Activated CD8-positive, alpha-beta memory T cell treated with anti-CD3 and anti-CD28 coated beads, Interleukin-2, amount 50 U/mL, for 1 hour (primary cell): ENCODE data around the gene CRCP.
"Not testable (repeated sequence)": the region's sequence is repeated elsewhere in the genome, so short reads cannot be mapped to it uniquely, and the experiment has no call there.

Source experiments
- DNase-seq: peaks from one replicate; pipeline ENCODE4 v3.0.0-alpha.2; 2020; ENCODE audit errors: extremely low read depth

The CRCP gene

DNA sequence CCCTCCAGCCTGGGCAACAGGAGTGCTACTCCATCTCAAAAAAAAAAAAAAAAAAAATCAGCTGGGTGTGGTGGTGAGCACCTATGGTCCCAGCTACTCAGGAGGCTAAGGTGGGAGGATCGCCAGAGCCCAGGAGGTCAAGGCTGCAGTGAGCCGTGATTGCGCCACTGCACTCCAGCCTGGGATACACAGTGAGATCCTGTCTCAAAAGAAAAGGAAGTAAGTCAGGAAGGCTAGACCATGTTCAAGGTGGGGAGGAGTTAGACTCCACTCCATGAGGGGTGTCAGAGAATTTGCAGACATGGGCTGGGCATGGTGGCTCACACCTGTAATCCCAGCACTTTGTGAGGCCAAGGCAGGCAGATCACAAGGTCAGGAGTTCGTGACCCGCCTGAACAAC lies 6.2 kb upstream of the CRCP start:
- not testable (repeated sequence) for DNase-seq

DNA sequence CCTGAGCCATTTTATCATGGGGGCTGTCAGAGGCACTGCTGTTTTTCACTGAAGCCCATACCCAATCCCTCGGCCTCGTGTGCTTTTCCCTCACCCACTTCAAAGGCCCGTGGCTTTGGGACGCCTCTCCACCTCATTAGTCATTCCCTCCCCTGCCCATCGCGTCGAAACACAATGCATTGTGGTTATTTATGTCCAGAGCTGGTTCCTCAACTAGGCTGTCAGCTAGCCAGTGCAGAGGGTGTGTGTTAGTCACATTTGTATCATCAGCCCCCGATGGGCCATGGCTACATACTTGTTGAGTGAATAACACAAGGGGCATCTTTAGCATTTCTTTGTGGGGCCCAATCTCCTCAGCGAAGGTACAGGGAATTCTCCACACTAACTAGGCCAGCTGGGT lies 3.8 kb upstream of the CRCP start:
- no peak for DNase-seq

DNA sequence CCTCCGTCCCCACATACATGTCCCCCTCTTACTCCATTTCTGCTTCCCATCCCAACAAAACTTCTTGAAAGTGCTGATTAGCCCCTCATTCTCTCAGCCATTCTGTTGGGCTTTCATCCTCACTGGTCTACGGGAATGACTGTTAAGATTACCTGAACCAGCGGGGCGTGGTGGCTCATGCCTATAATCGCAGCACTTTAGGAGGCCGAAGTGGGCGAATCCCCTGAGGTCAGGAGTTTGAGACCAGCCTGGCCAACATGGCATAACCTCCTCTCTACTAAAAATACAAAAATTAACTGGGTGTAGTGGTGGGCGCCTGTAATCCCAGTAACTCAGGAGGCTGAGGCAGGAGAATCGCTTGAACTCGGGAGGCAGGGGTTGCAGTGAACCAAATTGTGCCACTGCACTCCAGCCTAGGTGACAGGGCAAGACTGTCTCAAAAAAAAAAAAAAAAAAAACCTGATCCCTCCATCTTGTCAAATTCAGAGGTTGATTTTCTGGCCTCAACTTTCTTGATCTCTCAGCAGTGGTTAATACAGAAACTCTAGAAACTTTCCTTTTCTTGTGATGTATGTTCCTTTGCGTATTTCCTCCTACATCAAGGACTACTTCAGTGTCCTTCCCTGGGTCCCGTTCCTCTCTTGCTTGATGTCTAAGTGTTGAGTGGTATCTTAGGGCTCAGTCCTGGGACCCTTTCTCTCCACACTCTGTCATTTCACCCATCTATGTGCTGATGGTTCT lies 2.2 kb downstream of the CRCP start:
- not testable (repeated sequence) for DNase-seq

DNA sequence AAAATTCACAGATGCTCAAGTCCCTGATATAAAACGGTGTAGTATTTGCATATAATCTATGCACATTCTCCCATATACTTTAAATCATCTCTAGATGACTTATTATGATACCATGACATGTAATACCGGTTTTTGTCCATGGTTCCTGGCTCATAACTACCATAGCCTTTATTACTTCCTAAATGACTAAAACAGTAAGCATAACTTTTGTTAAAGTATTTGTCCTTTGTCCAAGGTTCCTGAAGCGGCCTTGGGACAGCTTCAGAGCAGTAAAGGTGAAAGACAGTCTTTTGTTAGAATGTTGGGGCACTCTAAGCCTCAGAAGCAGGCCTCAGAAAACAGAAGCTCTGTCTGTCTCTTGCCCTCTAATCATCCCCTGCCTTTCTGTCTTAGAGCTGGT lies 4.0 kb downstream of the CRCP start:
- DNase-seq: no peak

DNA sequence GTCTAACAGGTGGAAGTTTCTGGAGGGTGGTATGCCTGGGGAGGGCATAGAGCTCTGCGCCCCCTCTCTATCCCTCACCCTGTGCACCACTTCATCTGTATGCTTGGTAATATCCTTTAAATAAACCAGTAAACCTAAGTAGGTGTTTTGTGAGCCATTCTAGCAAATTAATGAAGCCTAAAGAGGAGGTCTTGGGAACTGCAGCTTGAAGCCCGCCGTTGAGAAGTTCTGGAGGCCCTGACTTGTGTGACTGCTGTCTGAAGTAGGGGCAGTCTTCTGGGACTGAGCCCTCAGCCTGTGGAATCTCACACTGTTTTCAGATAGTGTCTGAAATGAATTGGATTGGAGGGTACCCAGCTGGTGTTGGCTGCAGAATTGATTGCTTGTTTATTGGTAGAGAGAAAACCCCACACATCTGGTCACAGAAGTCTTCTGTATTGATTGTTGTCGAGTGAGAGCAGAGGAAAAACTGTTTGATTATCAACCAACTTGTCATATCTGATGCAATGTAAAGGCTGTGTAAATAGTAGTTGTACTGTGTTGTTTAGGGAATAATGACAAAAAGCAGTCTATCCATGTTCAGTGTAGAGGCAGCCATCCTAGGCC lies 4.7 kb downstream of the CRCP start:
- DNase-seq: no peak

DNA sequence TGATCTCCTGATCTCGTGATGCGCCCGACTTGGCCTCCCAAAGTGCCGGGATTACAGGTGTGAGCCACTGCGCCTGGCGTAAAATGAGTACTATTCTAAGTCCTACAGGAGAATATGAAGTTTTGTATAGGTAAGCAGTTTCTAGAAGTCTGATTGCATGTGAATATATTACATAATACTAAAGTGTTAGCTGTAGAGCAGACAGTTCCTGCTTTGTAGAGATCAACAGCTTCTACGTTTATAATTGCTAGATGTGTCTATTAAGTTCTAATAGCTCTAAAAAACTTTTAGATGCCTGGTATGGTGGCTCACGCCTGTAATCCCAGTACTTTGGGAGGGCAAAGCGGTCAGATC lies 8.5 kb downstream of the CRCP start:
- no peak for DNase-seq

DNA sequence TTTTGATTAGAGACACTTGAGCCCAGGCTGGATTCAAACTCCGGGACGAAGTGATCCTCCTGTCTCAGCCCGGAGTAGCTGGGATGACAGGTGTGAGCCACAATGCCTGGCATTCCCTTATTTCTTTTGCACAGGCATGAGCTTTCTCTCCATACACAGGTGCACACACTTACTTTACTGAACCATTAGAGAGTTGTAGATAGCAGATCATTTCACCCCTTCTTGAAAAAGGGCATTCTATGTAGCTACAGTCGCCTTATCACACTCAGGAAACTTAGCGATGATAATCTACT lies 9.9 kb downstream of the CRCP start:
- DNase-seq: not testable (repeated sequence)

DNA sequence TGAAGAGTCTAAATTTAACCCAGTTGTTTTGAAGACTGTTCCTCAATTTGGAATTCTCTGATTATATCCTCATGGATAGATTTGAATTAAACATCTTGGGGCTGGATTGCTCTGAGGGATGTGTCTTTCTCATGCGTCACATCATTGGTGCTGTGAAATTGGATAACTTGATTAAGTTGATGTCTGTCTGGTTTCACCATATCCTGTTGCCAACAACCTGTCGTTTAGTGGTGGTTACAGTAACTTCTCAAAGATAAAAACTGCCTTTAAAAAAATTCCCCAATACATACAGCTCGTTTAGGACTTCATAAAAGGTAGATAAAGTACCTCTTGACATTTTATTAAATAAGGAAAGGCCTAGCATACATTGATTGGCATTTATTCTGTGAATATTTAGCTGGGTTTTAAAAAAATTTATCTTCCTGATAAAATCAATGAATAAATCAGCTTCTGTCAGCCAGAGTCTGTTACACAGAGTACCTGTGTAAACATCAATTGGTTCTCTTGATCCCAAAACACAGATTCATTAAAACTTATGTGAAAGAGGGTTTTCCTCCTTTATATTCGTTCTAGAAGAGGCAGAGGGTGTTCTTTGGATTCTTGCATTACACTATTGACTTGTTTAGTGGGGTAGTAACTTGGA lies 10.5 kb downstream of the CRCP start:
- no peak for DNase-seq

DNA sequence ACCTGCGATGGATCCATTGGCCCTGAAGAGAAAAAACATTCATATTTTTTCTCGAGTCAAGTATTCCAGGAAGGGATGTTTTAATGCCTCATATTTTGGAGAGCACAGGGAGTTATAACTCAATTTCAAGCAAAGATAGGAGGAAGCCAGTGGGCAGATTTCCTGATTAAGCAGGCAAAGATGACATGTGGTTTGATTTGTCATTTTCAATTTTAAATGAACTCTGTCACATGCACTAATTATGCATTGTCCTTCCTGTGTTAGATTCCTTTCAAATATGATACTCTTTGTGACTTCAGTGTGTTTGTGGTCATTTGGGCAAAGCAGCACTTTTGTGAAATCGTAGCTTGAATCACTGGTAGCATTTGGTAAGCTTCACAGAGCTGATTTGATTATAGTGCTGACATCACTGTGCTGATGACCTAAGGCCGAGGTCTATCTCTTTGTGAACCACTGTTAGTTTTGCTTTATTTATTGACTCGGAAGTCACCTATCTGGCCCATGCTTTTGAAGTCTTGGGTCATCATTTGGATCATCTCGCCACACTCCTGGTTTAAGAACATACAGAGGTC lies 11.2 kb downstream of the CRCP start:
- DNase-seq: not testable (repeated sequence)

DNA sequence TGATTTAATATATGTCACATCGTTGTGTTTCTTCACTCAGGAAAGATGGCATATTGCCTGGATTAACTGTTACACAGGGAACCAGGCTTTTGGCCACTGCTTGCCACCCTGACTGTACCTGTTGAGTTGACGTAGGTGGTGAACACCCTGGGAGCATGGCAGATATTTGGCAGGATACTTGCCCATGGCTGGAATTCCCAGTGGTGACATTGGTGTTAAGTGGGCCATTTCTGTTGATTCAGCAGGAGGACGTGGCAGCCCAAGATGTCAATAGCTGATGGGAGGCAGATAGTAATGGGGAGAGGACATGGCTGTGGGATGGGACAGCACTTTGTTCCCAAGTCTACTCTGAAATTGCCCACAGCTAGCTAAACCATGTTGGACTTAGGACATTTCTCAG lies 12.5 kb downstream of the CRCP start:
- DNase-seq: not testable (repeated sequence)

DNA sequence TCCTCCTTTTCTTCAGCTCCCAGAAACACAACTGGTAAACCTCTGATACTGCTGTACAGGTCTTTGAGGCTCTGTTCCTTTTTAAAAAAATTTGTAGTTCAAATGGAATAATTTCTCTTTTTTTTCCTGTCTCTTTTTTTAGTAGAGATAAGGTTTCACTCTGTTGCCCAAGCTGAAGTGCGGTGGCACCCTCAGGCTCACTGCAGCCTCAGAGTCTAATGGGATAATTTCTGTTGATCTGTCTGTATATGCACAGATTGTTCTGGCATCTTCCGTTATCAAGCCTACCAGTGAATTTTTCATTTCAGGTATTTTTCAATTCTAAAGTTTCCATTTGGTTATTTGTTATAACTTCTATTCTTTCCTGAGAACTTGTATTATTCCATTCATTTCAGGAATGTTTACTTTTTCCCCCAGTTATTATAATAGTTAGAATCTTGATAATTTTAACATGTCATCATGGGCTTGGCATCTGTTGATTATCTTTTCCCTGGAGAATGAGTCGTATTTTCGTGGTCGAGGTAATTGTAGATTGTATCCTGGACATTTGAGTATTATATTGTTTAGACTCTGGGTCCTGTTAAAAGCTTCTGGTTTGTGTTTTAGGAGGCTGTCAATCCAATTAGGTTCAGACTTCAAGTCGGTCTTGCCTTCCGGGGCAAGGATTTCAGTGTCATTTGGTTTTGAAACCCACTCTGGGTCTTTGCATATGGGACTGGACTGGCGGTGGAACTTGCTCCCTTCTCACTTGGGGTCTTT lies 24.5 kb downstream of the CRCP start:
- DNase-seq: no peak

DNA sequence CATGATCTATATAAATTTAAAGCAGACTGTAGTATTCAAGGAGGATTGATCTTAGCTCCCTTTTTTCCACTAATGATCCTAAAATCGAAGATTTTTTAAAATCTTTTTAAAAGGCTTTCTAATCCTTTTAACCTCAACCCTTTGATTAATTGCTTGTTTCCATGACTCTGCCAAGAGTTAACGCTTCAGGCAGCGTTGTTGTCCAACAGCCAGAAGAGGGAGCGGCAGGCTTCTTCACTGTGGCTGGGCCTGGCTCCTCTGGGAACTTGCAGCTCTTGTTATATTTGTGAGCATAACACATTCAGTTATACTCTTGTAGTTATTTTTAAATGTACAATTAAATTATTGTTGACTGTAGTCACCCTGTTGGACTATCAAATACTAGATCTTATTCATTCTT lies 26.3 kb downstream of the CRCP start:
- no peak for DNase-seq

DNA sequence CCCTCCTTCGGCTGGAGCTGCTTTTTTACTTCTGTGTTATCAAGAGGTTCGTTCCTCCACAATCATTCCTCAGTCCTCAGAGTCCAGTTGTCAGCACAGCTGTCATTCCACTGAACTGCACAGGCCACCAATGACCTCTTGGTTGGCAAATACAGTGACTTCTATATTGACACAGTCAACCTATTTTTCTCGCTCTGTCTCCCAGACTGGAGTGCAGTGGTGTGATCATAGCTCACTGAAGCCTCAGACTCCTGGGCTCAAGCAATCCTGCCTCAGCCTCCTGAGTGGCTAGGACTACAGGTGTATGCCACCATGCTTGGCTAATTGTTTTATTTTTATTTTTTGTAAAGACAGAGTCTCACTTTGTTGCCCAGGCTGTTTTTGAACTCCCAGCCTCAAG lies 27.7 kb downstream of the CRCP start:
- DNase-seq: no peak

DNA sequence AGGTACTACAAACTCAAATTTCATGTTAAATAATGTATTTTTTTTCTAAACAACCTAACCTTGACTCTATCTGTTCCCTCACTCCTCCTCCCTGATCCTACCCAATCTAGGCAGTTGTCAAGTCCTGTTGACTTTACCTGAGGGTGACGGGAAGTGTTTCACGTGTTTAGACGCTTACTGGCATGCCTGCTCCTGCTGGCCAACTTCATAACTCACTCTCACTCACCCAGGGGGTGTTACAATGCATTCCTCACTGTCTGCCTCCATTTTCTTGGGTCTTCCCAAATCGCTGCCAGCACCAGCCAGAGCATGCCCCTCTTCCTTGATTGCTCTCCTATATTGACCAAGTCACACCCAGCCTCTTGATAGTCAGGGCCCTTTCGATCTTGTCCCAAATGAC lies 28.3 kb downstream of the CRCP start:
- no peak for DNase-seq

DNA sequence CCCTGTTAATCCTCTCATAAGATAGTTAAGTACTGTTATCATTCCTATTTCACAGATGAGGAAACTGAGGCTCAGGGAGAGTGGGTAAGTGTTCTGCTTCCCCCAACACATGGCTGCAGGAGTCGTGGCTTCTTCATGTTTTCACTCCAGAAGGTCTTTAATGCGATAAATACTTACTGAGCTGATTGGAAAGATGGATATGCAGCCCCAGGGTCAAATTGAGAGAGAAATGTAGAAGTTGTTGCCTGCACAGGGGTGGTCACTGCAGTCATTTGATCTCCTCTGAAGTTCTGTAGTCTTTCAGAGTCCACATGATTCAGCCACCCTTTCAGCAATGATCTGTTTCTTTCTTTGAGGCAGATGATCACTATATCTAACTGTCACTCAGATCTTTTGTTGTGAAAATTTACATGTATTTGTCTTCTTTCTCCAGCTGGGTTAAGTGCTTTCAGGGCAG lies 29.3 kb downstream of the CRCP start:
- DNase-seq: no peak

DNA sequence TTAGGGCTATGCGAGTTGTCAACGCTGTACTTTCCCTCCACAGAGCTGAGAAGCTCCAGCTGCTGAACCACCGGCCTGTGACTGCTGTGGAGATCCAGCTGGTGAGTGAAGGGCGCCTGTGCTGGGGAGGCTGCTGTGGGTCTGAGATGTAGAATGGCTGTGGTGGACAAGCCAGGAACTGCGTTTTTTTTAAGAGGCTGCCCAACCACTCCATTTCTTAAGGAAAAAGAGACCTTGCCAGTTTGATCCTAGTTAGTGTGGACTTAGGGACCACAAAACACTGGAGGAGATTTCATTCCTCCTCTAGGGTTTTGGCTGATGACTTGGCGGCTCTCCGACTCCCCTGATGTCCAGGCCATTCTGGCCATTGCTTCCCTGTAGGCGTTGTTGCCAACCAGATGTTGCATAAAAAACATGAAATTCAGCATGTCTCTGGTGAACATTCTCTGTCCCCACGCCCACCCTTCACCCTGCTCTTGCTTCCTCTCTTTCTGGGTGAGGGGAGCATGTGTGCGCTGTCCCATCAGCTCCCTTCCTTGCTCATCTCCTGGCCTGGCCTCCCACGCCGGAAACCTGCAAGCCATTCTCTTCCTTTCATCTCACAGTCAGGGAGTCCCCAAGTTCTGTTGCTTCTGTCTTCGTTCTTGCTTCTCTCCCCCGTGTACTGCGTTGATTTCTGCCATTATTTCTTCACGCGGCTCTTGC lies 30.9 kb downstream of the CRCP start:
- DNase-seq: no peak

DNA sequence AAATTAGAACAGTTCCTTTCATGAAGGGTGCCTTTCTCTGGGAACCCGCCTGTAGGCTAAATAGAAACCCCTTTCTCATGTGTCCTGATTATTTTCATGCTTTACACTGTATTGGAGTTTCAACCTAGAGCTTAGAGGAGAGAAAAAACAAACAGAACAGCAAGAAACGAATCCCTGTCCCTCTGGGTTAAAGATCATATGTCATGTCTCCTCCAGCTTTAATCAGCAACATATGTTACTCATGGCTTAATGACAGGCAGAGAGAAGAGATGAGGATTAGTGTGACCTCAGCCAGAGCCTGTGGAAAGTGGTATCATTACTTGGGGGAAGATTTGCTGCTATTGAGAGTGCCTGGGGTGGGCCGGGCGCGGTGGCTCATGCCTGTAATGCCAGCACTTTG lies 32.1 kb downstream of the CRCP start:
- no peak for DNase-seq

DNA sequence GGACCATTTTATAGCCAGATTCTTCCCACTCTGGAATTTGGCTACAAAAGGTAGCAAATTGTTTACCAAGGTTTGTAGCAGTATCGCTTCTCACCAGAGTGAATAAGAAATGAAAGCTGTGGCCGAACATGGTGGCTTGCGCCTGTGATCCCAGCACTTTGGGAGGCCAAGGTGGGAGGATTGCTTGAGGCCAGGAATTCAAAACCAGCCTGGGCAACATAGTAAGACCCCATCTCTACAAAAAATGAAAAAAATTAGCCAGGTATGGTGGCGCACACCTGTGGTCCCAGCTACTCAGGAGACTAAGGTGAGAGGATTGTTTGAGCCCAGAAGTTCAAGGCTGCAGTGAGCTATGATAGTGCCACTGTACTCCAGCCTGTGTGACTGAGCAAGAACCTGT lies 33.0 kb downstream of the CRCP start:
- not testable (repeated sequence) for DNase-seq

DNA sequence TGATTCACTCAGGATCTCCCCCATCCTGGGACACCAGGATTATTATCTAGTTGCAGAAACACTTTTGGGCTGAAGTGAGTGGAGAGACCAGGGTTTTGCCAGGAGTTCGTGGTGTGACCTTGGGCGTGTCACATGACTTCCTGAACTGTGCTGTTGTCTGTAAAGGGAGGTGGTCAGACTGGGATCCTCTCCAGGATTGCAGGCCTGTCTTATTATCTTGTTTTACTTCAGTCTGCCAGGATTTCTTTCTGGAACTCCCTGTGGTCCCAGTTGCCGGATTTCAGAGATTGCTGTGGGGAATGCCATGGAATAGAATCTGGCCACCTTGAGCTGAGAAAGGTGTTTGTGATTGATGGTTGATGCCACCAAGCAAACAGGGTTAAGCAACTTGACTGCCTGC lies 35.8 kb downstream of the CRCP start:
- DNase-seq: no peak

DNA sequence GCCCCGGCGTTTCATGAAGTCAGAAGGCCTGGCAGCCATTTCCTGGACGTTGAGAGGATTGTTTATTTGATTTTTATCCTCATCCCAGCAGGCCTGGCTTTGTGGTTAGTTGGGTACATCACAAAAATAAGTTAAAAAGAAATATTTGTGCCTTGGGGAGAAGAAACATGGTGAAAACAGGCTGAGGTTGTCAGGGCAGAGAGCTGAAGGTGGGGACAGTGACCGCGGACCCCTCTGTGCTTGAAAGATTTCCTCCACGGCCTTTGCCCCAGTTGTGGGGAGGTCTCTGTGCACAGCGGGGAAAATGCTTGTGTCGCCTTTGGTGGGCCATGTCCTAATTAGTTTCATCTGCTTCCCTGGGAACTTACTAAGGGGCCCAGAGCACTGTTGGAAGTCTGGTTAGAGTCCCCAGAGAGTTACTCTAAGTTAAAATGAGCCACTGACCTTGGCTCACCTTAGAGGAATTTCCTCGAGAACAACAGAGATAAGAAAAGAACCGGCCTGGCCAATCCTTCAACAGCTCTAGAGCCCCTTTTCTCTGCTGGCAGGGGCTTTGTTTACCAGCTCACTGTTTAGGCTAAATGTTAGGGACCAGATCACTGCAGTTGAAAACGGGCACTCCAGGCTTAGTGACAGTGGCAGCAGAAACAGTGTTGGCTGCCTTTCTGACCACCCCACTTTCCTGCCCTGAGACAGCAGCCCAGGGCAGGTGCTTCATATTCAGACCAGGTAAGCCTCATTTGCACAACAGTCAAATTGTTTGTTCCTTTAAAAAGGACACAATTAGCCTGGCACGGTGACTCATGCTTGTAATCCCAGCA lies 37.9 kb downstream of the CRCP start:
- no peak for DNase-seq

DNA sequence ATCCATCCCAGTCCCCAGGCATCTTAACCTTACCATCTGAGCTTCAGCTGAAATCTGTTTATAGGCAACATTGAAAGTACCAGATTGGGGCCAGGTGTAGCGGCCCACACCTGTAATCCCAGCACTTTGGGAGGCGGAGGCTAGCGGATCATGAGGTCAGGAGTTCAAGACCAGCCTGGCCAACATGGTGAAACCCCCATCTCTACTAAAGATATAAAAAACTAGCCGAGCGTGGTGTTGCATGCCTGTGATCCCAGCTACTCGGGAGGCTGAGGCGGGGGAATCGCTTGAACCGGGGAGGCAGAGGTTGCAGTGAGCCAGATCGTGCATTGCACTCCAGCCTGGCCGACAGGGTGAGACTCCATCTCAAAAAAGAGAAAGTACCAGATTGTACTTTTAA lies 39.0 kb downstream of the CRCP start:
- no peak for DNase-seq
